ENCODE measurements around the gene OPHN1. TPM values are rescaled to one million over a fixed set of nuclear protein-coding genes. Genes with fewer than 3 reads are reported as not detected.

The OPHN1 gene, protein sequence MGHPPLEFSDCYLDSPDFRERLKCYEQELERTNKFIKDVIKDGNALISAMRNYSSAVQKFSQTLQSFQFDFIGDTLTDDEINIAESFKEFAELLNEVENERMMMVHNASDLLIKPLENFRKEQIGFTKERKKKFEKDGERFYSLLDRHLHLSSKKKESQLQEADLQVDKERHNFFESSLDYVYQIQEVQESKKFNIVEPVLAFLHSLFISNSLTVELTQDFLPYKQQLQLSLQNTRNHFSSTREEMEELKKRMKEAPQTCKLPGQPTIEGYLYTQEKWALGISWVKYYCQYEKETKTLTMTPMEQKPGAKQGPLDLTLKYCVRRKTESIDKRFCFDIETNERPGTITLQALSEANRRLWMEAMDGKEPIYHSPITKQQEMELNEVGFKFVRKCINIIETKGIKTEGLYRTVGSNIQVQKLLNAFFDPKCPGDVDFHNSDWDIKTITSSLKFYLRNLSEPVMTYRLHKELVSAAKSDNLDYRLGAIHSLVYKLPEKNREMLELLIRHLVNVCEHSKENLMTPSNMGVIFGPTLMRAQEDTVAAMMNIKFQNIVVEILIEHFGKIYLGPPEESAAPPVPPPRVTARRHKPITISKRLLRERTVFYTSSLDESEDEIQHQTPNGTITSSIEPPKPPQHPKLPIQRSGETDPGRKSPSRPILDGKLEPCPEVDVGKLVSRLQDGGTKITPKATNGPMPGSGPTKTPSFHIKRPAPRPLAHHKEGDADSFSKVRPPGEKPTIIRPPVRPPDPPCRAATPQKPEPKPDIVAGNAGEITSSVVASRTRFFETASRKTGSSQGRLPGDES
- 4.3 TPM for polyA plus RNA-seq (2013, experiment 1 of 2; ENCODE audit: insufficient read length)
- 6.0 TPM for polyA plus RNA-seq (2013, experiment 2 of 2; ENCODE audit: insufficient read length)

- DNase-seq, result peak; percentile 78
Observed at GRCh38 chrX:68433155-68433980, at the start of gene OPHN1. Gene OPHN1 (minus strand): TSS chrX:68433495. CDS start chrX:68433020, 475 bp downstream.

DNA sequence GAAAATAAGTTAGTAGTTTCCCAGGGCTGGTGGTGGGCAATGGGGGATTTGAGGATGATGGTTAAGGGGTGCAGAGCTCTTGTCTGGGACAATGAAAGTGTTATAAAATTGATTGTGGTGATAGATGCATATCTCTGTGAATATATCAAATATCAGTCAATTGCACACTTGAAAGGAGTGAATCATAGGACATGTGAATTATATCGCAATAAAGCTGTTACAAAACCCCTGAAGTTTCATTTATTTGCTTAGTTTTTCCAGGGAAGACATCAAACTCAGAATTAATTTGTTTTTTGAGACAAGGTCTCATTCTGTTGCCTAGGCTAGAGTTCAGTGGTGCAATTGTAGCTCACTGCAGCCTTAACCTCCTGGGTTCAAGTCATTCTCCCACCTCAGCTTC, 47.7 kb upstream of the OPHN1 start:
- DNase-seq, result no peak

GRCh38 chrX:68464796-68465195, 31.5 kb upstream of the OPHN1 start:
- DNase-seq, result no peak

DNA sequence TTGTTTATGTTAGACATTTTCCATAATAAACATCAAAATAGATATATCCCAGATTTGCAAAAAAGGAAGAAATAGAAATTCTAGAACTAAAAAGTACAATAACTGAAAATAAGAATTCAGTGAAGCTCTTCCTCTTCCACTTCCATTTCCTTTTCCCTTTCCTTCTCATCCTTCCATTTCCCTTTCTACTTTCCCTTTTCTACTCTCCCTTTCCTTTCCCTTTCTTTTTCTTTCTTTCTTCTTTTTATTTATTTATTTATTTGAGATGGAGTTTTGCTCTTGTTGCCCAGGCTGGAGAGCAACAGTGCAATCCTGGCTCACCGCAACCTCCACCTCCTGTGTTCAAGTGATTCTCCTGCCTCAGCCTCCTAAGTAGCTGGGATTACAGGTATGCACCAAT, 30.6 kb upstream of the OPHN1 start:
- DNase-seq, result no peak

- DNase-seq, result peak; percentile 47
Observed at GRCh38 chrX:68462653-68463052, 29.4 kb upstream of the OPHN1 start.

DNA sequence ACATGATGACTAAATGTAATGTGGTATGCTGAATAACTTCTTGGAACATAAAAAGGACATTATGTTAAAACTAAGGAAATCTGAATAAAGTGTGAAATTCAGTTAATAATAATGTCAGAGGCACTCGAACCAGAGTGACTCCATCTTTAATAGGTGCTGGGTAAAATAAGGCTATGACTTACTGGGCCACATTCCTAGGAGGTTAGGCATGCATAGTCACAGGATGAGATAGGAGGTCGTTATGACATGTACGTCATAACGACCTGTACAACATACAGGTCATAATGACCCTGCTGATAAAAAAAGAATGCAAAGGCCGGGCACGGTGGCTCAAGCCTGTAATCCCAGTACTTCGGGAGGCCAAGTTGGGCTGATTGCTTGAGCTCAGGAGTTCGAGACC, 28.9 kb upstream of the OPHN1 start:
- DNase-seq, result peak; percentile 9

DNA sequence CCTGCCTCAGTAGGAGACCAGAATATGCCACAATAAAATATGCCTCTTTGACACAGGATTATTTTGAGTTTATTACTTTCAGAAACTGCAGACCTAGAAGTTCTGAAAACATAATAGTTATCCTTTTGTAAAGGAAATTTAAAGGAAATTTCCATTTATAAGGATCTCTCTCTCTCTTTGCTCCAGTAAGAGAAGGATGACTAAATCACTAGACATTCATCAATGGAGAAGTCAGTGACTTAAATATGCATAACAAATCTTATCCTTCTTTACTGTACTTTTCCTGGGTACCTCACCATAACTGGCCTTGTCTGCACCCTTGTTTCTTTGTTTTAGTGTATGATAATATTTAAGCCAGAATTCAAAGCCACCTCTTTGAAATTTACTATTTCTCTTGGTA, 28.3 kb upstream of the OPHN1 start:
- no peak for DNase-seq

GRCh38 chrX:68461093-68461492, 27.8 kb upstream of the OPHN1 start:
- no peak for DNase-seq

GRCh38 chrX:68455151-68455510, 21.8 kb upstream of the OPHN1 start:
- DNase-seq, result no peak

- DNase-seq, result no peak
Observed at GRCh38 chrX:68454476-68455150, 21.3 kb upstream of the OPHN1 start.

GRCh38 chrX:68451720-68452119, 18.4 kb upstream of the OPHN1 start:
- no peak for DNase-seq

GRCh38 chrX:68443155-68443868, 10.0 kb upstream of the OPHN1 start:
- DNase-seq, result peak; percentile 70

DNA sequence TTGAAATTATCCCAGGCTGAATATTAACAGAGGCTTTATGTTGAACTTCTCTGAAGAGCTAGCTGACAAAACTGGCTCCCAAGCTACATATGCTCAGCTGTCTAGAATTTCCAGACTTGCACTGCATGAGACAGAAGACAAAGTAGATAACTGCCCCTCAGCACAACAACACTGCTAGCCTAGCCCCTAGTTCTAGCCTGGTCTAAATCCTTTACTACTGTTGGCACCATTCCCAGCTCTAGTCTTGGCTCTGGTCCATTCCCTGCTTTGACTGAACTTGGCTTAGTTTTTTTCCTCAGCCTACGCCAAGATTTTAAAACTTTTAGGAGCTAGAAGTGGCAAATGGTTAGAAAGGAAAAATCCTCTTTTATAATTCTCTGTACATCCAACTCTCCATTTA, 7.6 kb upstream of the OPHN1 start:
- peak; percentile 66 for DNase-seq

GRCh38 chrX:68440442-68440841, 7.1 kb upstream of the OPHN1 start:
- DNase-seq, result no peak

- DNase-seq, result no peak
Observed at GRCh38 chrX:68439341-68439740, 6.0 kb upstream of the OPHN1 start.

GRCh38 chrX:68438575-68438974, 5.3 kb upstream of the OPHN1 start:
- no peak for DNase-seq

GRCh38 chrX:68433981-68434299, 645 bp upstream of the OPHN1 start:
- DNase-seq, result no peak

DNA sequence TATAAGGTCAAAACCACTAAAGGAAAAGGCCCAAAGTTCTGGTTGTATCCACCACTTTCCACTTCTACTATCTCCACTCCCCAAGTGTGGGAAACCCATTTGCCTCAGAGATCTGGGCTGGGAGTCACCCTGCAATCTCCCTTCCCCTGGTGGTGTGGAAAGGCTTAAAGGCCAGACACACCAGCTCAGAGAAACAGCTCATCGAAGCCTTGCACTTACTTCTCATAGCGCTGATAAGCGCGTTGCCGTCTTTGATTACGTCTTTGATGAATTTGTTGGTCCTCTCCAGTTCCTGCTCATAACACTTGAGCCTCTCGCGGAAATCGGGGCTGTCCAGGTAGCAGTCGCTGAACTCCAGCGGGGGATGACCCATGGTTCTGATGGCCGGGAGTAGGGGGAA, 647 bp downstream of the OPHN1 start:
- no peak for DNase-seq

DNA sequence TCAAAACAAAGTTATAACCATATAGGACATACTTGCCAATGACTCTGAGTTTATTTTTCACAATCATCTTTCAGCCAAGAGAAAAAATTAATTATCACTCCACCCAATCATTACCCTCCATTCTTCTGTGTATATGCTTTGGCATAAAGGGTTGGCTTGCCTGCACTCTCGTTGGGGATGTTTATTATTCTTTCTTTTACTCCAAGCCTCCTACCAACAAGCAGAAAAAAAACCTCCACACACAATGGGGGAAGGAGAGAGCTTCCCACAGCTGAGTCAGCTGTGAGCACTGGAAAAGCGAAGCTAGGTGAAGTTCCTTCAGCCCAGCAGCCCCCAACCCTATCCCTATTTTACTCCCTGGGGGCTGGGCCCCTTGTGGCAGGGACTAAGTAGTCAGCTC, 1.5 kb downstream of the OPHN1 start:
- peak; percentile 18 for DNase-seq

- peak; percentile 79 for DNase-seq
Observed at GRCh38 chrX:68429216-68429615, 4.1 kb downstream of the OPHN1 start.

DNA sequence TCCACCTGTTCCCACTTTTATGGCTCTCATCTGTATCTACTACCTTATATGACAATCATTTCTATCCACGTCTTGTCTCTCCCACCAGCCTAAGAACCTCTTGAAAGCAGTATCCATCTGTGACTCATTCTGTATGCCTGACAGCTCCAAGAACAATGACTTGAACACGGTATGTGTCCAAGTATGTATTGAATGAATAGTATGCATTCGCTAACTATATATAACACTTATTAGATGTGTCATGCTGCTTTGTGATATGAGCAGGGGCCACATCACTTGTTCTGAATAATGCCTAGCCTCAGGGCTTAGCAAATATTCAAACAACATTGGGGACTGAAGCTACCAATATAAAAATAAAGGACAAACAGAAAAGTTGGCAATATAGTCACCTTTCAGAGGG, 4.9 kb downstream of the OPHN1 start:
- DNase-seq, result peak; percentile 89

GRCh38 chrX:68424719-68425118, 8.6 kb downstream of the OPHN1 start:
- DNase-seq, result no peak

Data from fibroblast of skin of back (primary cell).